LHCN-M2 (cell line): ENCODE data around the gene ATP6V1B1. TPM values are rescaled to one million over a fixed set of nuclear protein-coding genes. Genes with fewer than 3 reads are reported as not detected.

ENCODE experiments used
- DNase-seq: peaks from one replicate; pipeline ENCODE4 v3.0.0-alpha.2; 2012; ENCODE audit warnings: low read depth
- total RNA-seq: library from RNA; depleted of rRNA; stranded (reverse); fragments of >200 nt; gene quantifications from 2 replicates; pipeline ENCODE4 v1.2.3, GENCODE V29; 2014

Gene ATP6V1B1
- total RNA-seq, 1 experiment from 2014 or later: 2.0 TPM

- DNase-seq: no peak
Observed at GRCh38 chr2:70943205-70943871, 7.6 kb downstream of the ATP6V1B1 start.

GRCh38 chr2:70944111-70944690 lies 8.5 kb downstream of the ATP6V1B1 start:
- DNase-seq: no peak

- DNase-seq: peak; percentile 53
Observed at GRCh38 chr2:70946832-70947442, 11.2 kb downstream of the ATP6V1B1 start.

- DNase-seq: peak; percentile 41
Observed at GRCh38 chr2:70947556-70948184, 12.0 kb downstream of the ATP6V1B1 start.

- DNase-seq: peak; percentile 65
Observed at GRCh38 chr2:70948337-70949003, 12.8 kb downstream of the ATP6V1B1 start.

- no peak for DNase-seq
Observed at GRCh38 chr2:70949086-70949485, 13.4 kb downstream of the ATP6V1B1 start.

- no peak for DNase-seq
Observed at GRCh38 chr2:70954886-70955285, 19.2 kb downstream of the ATP6V1B1 start.

- DNase-seq: no peak
Observed at GRCh38 chr2:70956141-70956540, 20.4 kb downstream of the ATP6V1B1 start.

- DNase-seq: no peak
Observed at GRCh38 chr2:70957798-70958197, 22.1 kb downstream of the ATP6V1B1 start.

GRCh38 chr2:70958759-70959158 lies 23.1 kb downstream of the ATP6V1B1 start:
- DNase-seq: no peak

- DNase-seq: no peak
Observed at GRCh38 chr2:70959271-70959761, 23.6 kb downstream of the ATP6V1B1 start.

- DNase-seq: no peak
Observed at GRCh38 chr2:70959851-70960832, 24.4 kb downstream of the ATP6V1B1 start.

- no peak for DNase-seq
Observed at GRCh38 chr2:70960833-70961647, 25.3 kb downstream of the ATP6V1B1 start.

- DNase-seq: no peak
Observed at GRCh38 chr2:70961648-70961994, 25.9 kb downstream of the ATP6V1B1 start.

- DNase-seq: no peak
Observed at GRCh38 chr2:70962211-70962884, 26.6 kb downstream of the ATP6V1B1 start.

GRCh38 chr2:70962885-70963878 lies 27.5 kb downstream of the ATP6V1B1 start:
- no peak for DNase-seq

- no peak for DNase-seq
Observed at GRCh38 chr2:70964133-70964532, 28.4 kb downstream of the ATP6V1B1 start.
